ENCODE results near the gene TBCK. TPM values are rescaled to one million over a fixed set of nuclear protein-coding genes. Genes with fewer than 3 reads are reported as not detected.

TBCK gene
- total RNA-seq, 1 donor from 2014 or later = 25.8 TPM

DNA sequence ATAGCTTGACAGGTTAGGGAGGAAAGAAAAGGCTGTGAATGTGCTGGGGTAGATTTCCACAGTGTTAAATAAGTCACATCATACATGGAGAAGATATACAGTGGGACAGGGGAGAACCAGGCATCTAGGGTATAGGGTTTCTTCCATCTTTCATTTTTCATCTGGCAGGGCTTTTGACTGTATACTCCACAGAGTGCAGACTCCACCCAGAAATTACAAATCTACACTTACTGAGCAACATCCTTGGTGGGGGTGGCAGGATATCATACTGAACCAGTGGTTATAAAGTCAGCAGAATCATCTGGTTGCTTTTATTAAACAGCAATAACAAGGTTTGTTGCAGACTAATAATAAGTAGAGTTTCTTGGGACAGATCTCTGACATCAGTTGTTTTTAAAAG lies 266.5 kb downstream of the TBCK start:
- no peaks in the 10 kb centered on the region for H3K36me3 Mint-ChIP-seq (ENCODE audit: low read depth, unreplicated experiment)

GRCh38 chr4:106048250-106048971 lies 267.6 kb downstream of the TBCK start:
- Mint-ChIP-seq H3K4me3 (ENCODE audit: unreplicated experiment) (no peak overlapping the region), H3K36me3 (ENCODE audit: low read depth, unreplicated experiment) (no peaks in the 10 kb centered on the region), H3K27ac (ENCODE audit: unreplicated experiment) (no peak overlapping the region), H3K27me3 (ENCODE audit: low read depth, unreplicated experiment) (peaks cover 4% of the 10 kb centered on the region), H3K4me1 (ENCODE audit: low read depth, unreplicated experiment) (peaks cover 5% of the 10 kb centered on the region), H3K9me3 (ENCODE audit: unreplicated experiment) (no peaks in the 10 kb centered on the region)
- H3K27me3 ChIP-seq (ENCODE audit: insufficient read depth, low read length) = no peaks in the 10 kb centered on the region
- H2AFZ ChIP-seq (ENCODE audit: low read depth, low read length) = no peak overlapping the region
- H3K36me3 ChIP-seq (ENCODE audit: insufficient read depth, low read length) = no peaks in the 10 kb centered on the region
- TF ChIP-seq CTCF (IDR thresholded peaks at IDR 0.05; ENCODE audit: insufficient read depth, low read depth, low read length) (no peak), EZH2 (IDR thresholded peaks at IDR 0.05; ENCODE audit: insufficient read depth, low read length) (no peak)
- H4K20me1 ChIP-seq (ENCODE audit: insufficient read depth, low read length) = no peaks in the 10 kb centered on the region
- DNase-seq (ENCODE audit: low read depth) (peak; percentile 20), FAIRE-seq (no peak)
- H3K79me2 ChIP-seq (ENCODE audit: insufficient read depth, low read length) = no peaks in the 10 kb centered on the region
- no peaks in the 10 kb centered on the region for H3K4me1 ChIP-seq (ENCODE audit: insufficient read depth, low read length)
- no peak overlapping the region for H3K9ac ChIP-seq (ENCODE audit: low read length)
- no peaks in the 10 kb centered on the region for H3K9me3 ChIP-seq (ENCODE audit: insufficient read depth, low read depth, low read length)
- no peak overlapping the region for H3K27ac ChIP-seq (ENCODE audit: low read depth, low read length)
- no peak overlapping the region for H3K4me2 ChIP-seq (ENCODE audit: low read length)
- H3K4me3 ChIP-seq (ENCODE audit: insufficient read depth, low read depth, low read length) = no peak overlapping the region

More for the DNA sequence above, 266.5 kb downstream of the TBCK start:
- H3K9ac ChIP-seq (ENCODE audit: low read length) = no peak overlapping the region
- no peaks in the 10 kb centered on the region for H3K79me2 ChIP-seq (ENCODE audit: insufficient read depth, low read length)
- H3K9me3 ChIP-seq (ENCODE audit: insufficient read depth, low read depth, low read length) = no peaks in the 10 kb centered on the region
- no peaks in the 10 kb centered on the region for H3K9me3 Mint-ChIP-seq (ENCODE audit: unreplicated experiment)
- DNase-seq (ENCODE audit: low read depth) (no peak), FAIRE-seq (no peak)
- H3K4me3 ChIP-seq (ENCODE audit: insufficient read depth, low read depth, low read length) = no peak overlapping the region
- H3K27ac ChIP-seq (ENCODE audit: low read depth, low read length) = no peak overlapping the region
- H3K27me3 Mint-ChIP-seq (ENCODE audit: low read depth, unreplicated experiment) = peaks cover 4% of the 10 kb centered on the region
- no peaks in the 10 kb centered on the region for H3K36me3 ChIP-seq (ENCODE audit: insufficient read depth, low read length)
- no peaks in the 10 kb centered on the region for H3K4me1 ChIP-seq (ENCODE audit: insufficient read depth, low read length)
- H3K27me3 ChIP-seq (ENCODE audit: insufficient read depth, low read length) = no peaks in the 10 kb centered on the region
- no peaks in the 10 kb centered on the region for H4K20me1 ChIP-seq (ENCODE audit: insufficient read depth, low read length)
- TF ChIP-seq EZH2 (IDR thresholded peaks at IDR 0.05; ENCODE audit: insufficient read depth, low read length) = no peak
- no peak for TF ChIP-seq CTCF (IDR thresholded peaks at IDR 0.05; ENCODE audit: insufficient read depth, low read depth, low read length)
- H3K4me1 Mint-ChIP-seq (ENCODE audit: low read depth, unreplicated experiment) = peaks cover 5% of the 10 kb centered on the region
- H3K27ac Mint-ChIP-seq (ENCODE audit: unreplicated experiment) = no peak overlapping the region
- H2AFZ ChIP-seq (ENCODE audit: low read depth, low read length) = no peak overlapping the region
- H3K4me2 ChIP-seq (ENCODE audit: low read length) = no peak overlapping the region
- H3K4me3 Mint-ChIP-seq (ENCODE audit: unreplicated experiment) = no peak overlapping the region

DNA sequence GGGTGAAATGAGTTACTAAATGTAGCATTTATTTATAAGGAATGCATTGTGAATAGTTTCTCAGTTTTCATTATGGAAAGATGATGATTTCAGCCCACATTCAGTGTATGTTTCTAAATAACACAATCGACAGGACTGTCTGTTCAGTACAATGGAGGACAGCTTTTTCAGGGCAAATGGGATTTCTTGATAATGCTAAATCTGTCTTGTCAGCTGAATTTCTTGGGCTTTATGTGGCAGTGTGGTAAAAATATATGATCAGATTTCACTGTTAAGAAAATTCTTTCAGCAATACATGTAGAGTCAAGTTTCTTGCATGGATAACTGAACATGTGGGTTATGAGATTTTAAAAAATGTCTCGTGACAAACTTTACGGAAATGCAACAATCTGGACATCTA lies 269.9 kb downstream of the TBCK start:
- Mint-ChIP-seq H3K27me3 (ENCODE audit: low read depth, unreplicated experiment) (peaks cover 4% of the 10 kb centered on the region), H3K9me3 (ENCODE audit: unreplicated experiment) (no peaks in the 10 kb centered on the region), H3K36me3 (ENCODE audit: low read depth, unreplicated experiment) (no peaks in the 10 kb centered on the region), H3K4me1 (ENCODE audit: low read depth, unreplicated experiment) (peaks cover 7% of the 10 kb centered on the region), H3K27ac (ENCODE audit: unreplicated experiment) (no peak overlapping the region), H3K4me3 (ENCODE audit: unreplicated experiment) (no peak overlapping the region)
- Histone ChIP-seq H3K4me3 (ENCODE audit: insufficient read depth, low read depth, low read length) (no peak overlapping the region), H3K4me2 (ENCODE audit: low read length) (no peak overlapping the region), H3K27ac (ENCODE audit: low read depth, low read length) (no peak overlapping the region), H4K20me1 (ENCODE audit: insufficient read depth, low read length) (no peaks in the 10 kb centered on the region), H3K27me3 (ENCODE audit: insufficient read depth, low read length) (no peaks in the 10 kb centered on the region), H3K36me3 (ENCODE audit: insufficient read depth, low read length) (no peaks in the 10 kb centered on the region), H3K9ac (ENCODE audit: low read length) (no peak overlapping the region), H3K79me2 (ENCODE audit: insufficient read depth, low read length) (no peaks in the 10 kb centered on the region), H3K9me3 (ENCODE audit: insufficient read depth, low read depth, low read length) (no peaks in the 10 kb centered on the region), H2AFZ (ENCODE audit: low read depth, low read length) (no peak overlapping the region), H3K4me1 (ENCODE audit: insufficient read depth, low read length) (no peaks in the 10 kb centered on the region)
- no peak for TF ChIP-seq EZH2 (IDR thresholded peaks at IDR 0.05; ENCODE audit: insufficient read depth, low read length)
- no peak for TF ChIP-seq CTCF (IDR thresholded peaks at IDR 0.05; ENCODE audit: insufficient read depth, low read depth, low read length)
- DNase-seq (ENCODE audit: low read depth) (no peak), FAIRE-seq (no peak)

All from astrocyte (in vitro differentiated cells and primary cell).